Measurements from ENCODE around the gene ZNF212. TPM values are rescaled to one million over a fixed set of nuclear protein-coding genes. Genes with fewer than 3 reads are reported as not detected.

ZNF212 gene
- total RNA-seq, 1 donor from 2014 or later, result 12.8 TPM

GRCh38 chr7:149199234-149199995 lies 40.0 kb upstream of the ZNF212 start:
- Mint-ChIP-seq H3K4me3 (ENCODE audit: unreplicated experiment) (peak overlapping the region; percentile 87), H3K9me3 (ENCODE audit: unreplicated experiment) (no peaks in the 10 kb centered on the region), H3K27ac (ENCODE audit: unreplicated experiment) (no peak overlapping the region), H3K36me3 (ENCODE audit: low read depth, unreplicated experiment) (peaks cover 60% of the 10 kb centered on the region), H3K27me3 (ENCODE audit: unreplicated experiment) (peaks cover 10% of the 10 kb centered on the region), H3K4me1 (ENCODE audit: unreplicated experiment) (peaks cover 26% of the 10 kb centered on the region)
- TF ChIP-seq CTCF (IDR thresholded peaks at IDR 0.05; ENCODE audit: unreplicated experiment), result no peak
- no peak for DNase-seq (ENCODE audit: low spot score)

- Mint-ChIP-seq H3K4me1 (ENCODE audit: unreplicated experiment) (peaks cover 11% of the 10 kb centered on the region), H3K27ac (ENCODE audit: unreplicated experiment) (no peak overlapping the region), H3K4me3 (ENCODE audit: unreplicated experiment) (no peak overlapping the region), H3K9me3 (ENCODE audit: unreplicated experiment) (no peaks in the 10 kb centered on the region), H3K36me3 (ENCODE audit: low read depth, unreplicated experiment) (peaks cover 80% of the 10 kb centered on the region), H3K27me3 (ENCODE audit: unreplicated experiment) (peaks cover 6% of the 10 kb centered on the region)
- TF ChIP-seq CTCF (IDR thresholded peaks at IDR 0.05; ENCODE audit: unreplicated experiment), result no peak
- DNase-seq (ENCODE audit: low spot score), result no peak
Measured at GRCh38 chr7:149202831-149203231, 36.6 kb upstream of the ZNF212 start.

GRCh38 chr7:149205690-149206381 lies 33.6 kb upstream of the ZNF212 start:
- no peak overlapping the region for H3K27ac Mint-ChIP-seq (ENCODE audit: unreplicated experiment)
- no peak for TF ChIP-seq CTCF (IDR thresholded peaks at IDR 0.05; ENCODE audit: unreplicated experiment)
- peaks cover 71% of the 10 kb centered on the region for H3K36me3 Mint-ChIP-seq (ENCODE audit: low read depth, unreplicated experiment)
- H3K27me3 Mint-ChIP-seq (ENCODE audit: unreplicated experiment), result peaks cover 8% of the 10 kb centered on the region
- DNase-seq (ENCODE audit: low spot score), result no peak
- H3K4me3 Mint-ChIP-seq (ENCODE audit: unreplicated experiment), result peak overlapping the region; percentile 53
- H3K4me1 Mint-ChIP-seq (ENCODE audit: unreplicated experiment), result peaks cover 10% of the 10 kb centered on the region
- no peaks in the 10 kb centered on the region for H3K9me3 Mint-ChIP-seq (ENCODE audit: unreplicated experiment)

DNA sequence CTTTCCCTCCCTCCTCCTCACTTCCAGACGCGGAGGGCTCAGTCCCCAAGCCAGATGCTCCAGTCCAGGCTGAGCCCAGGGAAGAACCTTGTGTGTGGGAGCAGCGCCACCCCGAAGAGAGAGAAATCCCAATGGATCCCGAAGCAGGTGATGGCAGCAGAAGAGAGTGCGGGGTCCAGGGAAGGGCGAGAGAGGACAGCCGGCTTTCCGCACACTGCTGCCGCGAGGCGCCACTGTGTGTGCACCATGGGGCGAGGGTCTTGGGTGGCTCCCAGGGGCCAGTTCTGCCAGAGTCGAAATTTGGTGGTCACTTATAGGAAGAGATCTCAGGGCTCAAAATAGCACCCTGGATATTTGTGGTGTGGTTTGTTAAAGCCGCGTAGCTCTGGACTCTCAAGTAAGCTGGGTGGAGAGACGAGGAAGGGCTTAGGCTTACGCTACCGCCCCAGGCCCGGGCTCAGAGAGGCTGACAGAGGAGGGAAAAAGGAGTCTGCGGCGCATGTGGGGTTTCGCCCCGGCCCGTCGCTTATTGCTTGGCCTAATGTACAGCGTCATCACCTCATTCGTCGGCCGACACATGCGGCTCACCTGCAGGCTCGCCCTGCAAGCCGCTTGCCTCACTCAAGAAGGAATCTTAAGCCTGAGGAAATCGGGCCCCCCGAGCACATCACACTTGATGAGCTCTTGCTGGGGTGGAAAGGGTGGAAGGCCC lies 32.0 kb upstream of the ZNF212 start:
- peaks cover 67% of the 10 kb centered on the region for H3K36me3 Mint-ChIP-seq (ENCODE audit: low read depth, unreplicated experiment)
- no peak for TF ChIP-seq CTCF (IDR thresholded peaks at IDR 0.05; ENCODE audit: unreplicated experiment)
- peaks cover 8% of the 10 kb centered on the region for H3K4me1 Mint-ChIP-seq (ENCODE audit: unreplicated experiment)

More for the DNA sequence above, 32.0 kb upstream of the ZNF212 start:
- H3K27me3 Mint-ChIP-seq (ENCODE audit: unreplicated experiment), result peaks cover 8% of the 10 kb centered on the region
- DNase-seq (ENCODE audit: low spot score), result no peak
- H3K4me3 Mint-ChIP-seq (ENCODE audit: unreplicated experiment), result no peak overlapping the region
- no peak overlapping the region for H3K27ac Mint-ChIP-seq (ENCODE audit: unreplicated experiment)
- no peaks in the 10 kb centered on the region for H3K9me3 Mint-ChIP-seq (ENCODE audit: unreplicated experiment)
